Esophagus muscularis mucosa (tissue), 4 donors: ENCODE measurements around the gene MYD88. TPM values are rescaled to one million over a fixed set of nuclear protein-coding genes. Genes with fewer than 3 reads are reported as not detected.

Source experiments
- DNase-seq: peaks from one replicate; pipeline ENCODE4 v3.0.0-alpha.2; 2017; ENCODE audit errors: extremely low spot score
- H3K27ac ChIP-seq, 4 donors: fragments of 200-600 bp; sonication (generic); replicated peaks in 1 of 4; 1 replicate in 3 of 4; 2 replicates in 1 of 4; pipeline ENCODE4 v1.5.1; 2016 to 2019; ENCODE audit warnings: mild to moderate bottlenecking in 1 of 4
- H3K27me3 ChIP-seq, 4 donors: fragments of 200-600 bp; sonication (generic); one replicate each; pipeline versions ENCODE4 v1.5.1 to v1.6.0; 2016 to 2019
- H3K36me3 ChIP-seq, 4 donors: fragments of 200-600 bp; sonication (generic); one replicate each; pipeline ENCODE4 v1.5.1; 2016 to 2019
- H3K4me1 ChIP-seq, 4 donors: fragments of 200-600 bp; sonication (generic); one replicate each; pipeline ENCODE4 v1.5.1; 2016 to 2019
- H3K4me3 ChIP-seq, 4 donors: fragments of 200-600 bp; sonication (generic); 1 replicate in 2 of 4; 2 replicates in 2 of 4; pipeline ENCODE4 v1.5.1; 2016 to 2019; ENCODE audit warnings: mild to moderate bottlenecking in 4 of 4, moderate library complexity in 1 of 4
- H3K9me3 ChIP-seq, 4 donors: fragments of 200-600 bp; sonication (generic); 1 replicate in 3 of 4; 2 replicates in 1 of 4; pipeline ENCODE4 v1.5.1; 2016 to 2019
- CTCF ChIP-seq, 3 experiments: fragments of 200-600 bp in 2 of 3; fragments of 450-650 bp in 1 of 3; sonication (generic) in 2 of 3; IDR thresholded peaks; one replicate each; pipeline ENCODE4 v1.5.1; 2017 to 2019; ENCODE audit warnings: antibody characterized with exemption in 3 of 3, mild to moderate bottlenecking in 2 of 3, moderate library complexity in 1 of 3
- EP300 ChIP-seq: sonication (generic); formaldehyde crosslinking; IDR thresholded peaks from one replicate; pipeline ENCODE4 v1.6.1; 2017; ENCODE audit warnings: antibody characterized with exemption
- POLR2A ChIP-seq: fragments of 450-650 bp; IDR thresholded peaks from one replicate; pipeline ENCODE4 v1.6.1; 2017; ENCODE audit warnings: antibody characterized with exemption, moderate library complexity, mild to moderate bottlenecking, low read depth
- POLR2AphosphoS5 ChIP-seq, 2 donors: sonication (generic); formaldehyde crosslinking; IDR thresholded peaks; one replicate each; pipeline ENCODE4 v1.6.1; 2017; ENCODE audit warnings: antibody characterized with exemption in 2 of 2
- WGBS: methylation state at CpG from one replicate; pipeline ENCODE4 v1.1.5; 2018; 5-methylcytosine and 5-hydroxymethylcytosine counted together
- intact Hi-C: fragments of 100-400 bp; cut with DNase I; formaldehyde crosslinking; loops from one replicate; pipeline ENCODE4 v1.15.1; 2023
- small RNA-seq, 3 donors: library from RNA; depleted of rRNA; stranded (forward); fragments of <200 nt; gene quantifications; one replicate each; pipeline ENCODE3, GENCODE V24; 2016
- total RNA-seq, 4 donors: library from RNA; depleted of rRNA; stranded (reverse); fragments of >200 nt; gene quantifications; one replicate each; pipeline versions ENCODE4 v1.1.0 to v1.2.1, GENCODE V29; 2016

MYD88 gene
- total RNA-seq, 4 donors from 2014 or later, result 21.2 to 38.6 (median 26.1) TPM

GRCh38 chr3:38186781-38187180 lies 48.3 kb downstream of the MYD88 start:
- no peak for TF ChIP-seq EP300
- TF ChIP-seq POLR2AphosphoS5 (IDR thresholded peaks at IDR 0.05), result no peak
- TF ChIP-seq CTCF (IDR thresholded peaks at IDR 0.05), result no peak
- WGBS, result 94% methylated on average over 1 of the region's 1 CpG
- Histone ChIP-seq H3K9me3 (no peaks in the 10 kb centered on the region), H3K4me1 (peaks cover 0 to 11% (median 4%) of the 10 kb centered on the region in 4 donors), H3K27me3 (no peaks in the 10 kb centered on the region), H3K27ac (no peak overlapping the region), H3K36me3 (peaks cover 4 to 24% (median 15%) of the 10 kb centered on the region in 4 donors), H3K4me3 (no peak overlapping the region)
- intact Hi-C loops, result no loop called here
- no peak for DNase-seq

GRCh38 chr3:38190481-38190881 lies 52.0 kb downstream of the MYD88 start:
- intact Hi-C loops, result no loop called here
- peaks cover 0 to 11% (median 0%) of the 10 kb centered on the region in 4 donors for H3K4me1 ChIP-seq
- no peak for DNase-seq
- no peak overlapping the region for H3K27ac ChIP-seq
- no peaks in the 10 kb centered on the region for H3K9me3 ChIP-seq
- no peak for TF ChIP-seq POLR2AphosphoS5 (IDR thresholded peaks at IDR 0.05)
- TF ChIP-seq CTCF (IDR thresholded peaks at IDR 0.05), result no peak
- no peak for TF ChIP-seq POLR2A
- TF ChIP-seq EP300, result no peak
- H3K4me3 ChIP-seq, result no peak overlapping the region
- H3K27me3 ChIP-seq, result no peaks in the 10 kb centered on the region
- peaks cover 4 to 23% (median 10%) of the 10 kb centered on the region in 4 donors for H3K36me3 ChIP-seq

Small RNA genes within 50 kb of the gene (small RNA-seq; reads per million reads assigned to genes)
- 0 reads per million in 3 donors for gene RF00019

Other genes starting within 250 kb of the MYD88 start
- gene VILL, start 147.9 kb upstream of the MYD88 start, total RNA-seq, result 1 to 10 TPM; 3.2 to 5.1 (median 4.4) TPM
- gene PLCD1, start 109.0 kb upstream of the MYD88 start, total RNA-seq, result 10 to 100 TPM; 21.0 to 35.3 (median 28.5) TPM
- gene DLEC1, start 99.5 kb upstream of the MYD88 start, total RNA-seq, result under 1 TPM; 0.19 to 0.42 (median 0.37) TPM
- gene ACAA1, start 1.5 kb upstream of the MYD88 start, total RNA-seq, result 10 to 100 TPM; 31.3 to 49.4 (median 39.1) TPM
- gene OXSR1, start 26.9 kb downstream of the MYD88 start, total RNA-seq, result 10 to 100 TPM; 27.0 to 46.7 (median 32.9) TPM
- gene SLC22A13, start 127.2 kb downstream of the MYD88 start, total RNA-seq, result under 1 TPM in 2 of 4 donors, not detected in 2; 0.17 to 0.29 TPM
- gene SLC22A14, start 143.6 kb downstream of the MYD88 start, total RNA-seq, result under 1 TPM in 1 of 4 donors, not detected in 3; 0.23 TPM
- 1 to 10 TPM in 2 of 4 donors, under 1 TPM in 2; 0.65 to 2.5 (median 1.2) TPM for gene XYLB, start 208.1 kb downstream of the MYD88 start, total RNA-seq